Measurements from ENCODE around the gene ELOVL3. TPM values are rescaled to one million over a fixed set of nuclear protein-coding genes. Genes with fewer than 3 reads are reported as not detected.

The ELOVL3 gene
- total and polyA plus RNA-seq, 9 of the 15 experiments (the other 6 are each of a cell fraction or from before 2014, with no cell fraction given) = 0.32 to 3.3 (median 0.87) TPM

DNA sequence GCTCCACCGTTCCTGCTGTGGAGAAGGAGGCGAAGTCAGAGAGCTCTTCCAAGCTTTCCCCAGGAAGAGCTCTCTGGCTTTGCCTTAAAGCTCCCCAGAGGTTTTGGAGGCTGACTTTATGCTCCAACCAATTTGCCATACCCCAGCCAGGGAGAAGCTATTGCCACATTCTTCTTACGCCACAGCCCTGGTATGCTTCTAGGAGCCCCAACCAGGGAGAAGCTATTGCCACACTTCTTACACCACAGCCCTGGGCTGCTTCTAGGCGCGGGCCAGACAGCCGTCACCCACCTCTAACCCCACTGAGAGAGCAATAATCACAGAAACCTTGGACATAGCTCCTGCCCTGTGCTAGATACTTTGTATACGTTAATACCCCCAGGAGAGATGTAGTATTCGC lies 951 bp downstream of the ELOVL3 start:
- Histone ChIP-seq H3K9ac (ENCODE audit: insufficient read depth in 1 of 2, low read depth in 2 of 2, low read length in 2 of 2) (no peak overlapping the region), H3K9me1 (ENCODE audit: control insufficient read depth, insufficient read depth, low read length) (no peaks in the 10 kb centered on the region), H3K4me3 (no peak overlapping the region), H3K79me2 (ENCODE audit: control insufficient read depth, insufficient read depth, low read length) (no peaks in the 10 kb centered on the region), H3K4me2 (ENCODE audit: insufficient read depth, low read length) (peak overlapping the region; percentile 75; the same call in 1 of the 2 replicates), H3K9me3 (replicated peaks; ENCODE audit: control insufficient read depth, insufficient read depth, low read depth, low read length) (no peaks in the 10 kb centered on the region), H3K36me3 (ENCODE audit: control insufficient read depth, insufficient read depth, low read length) (no peaks in the 10 kb centered on the region), H3K4me1 (replicated peaks in 1 of 2; ENCODE audit: control insufficient read depth in 2 of 2, insufficient read depth in 2 of 2, low read length in 2 of 2) (peaks cover 11 to 34% of the 10 kb centered on the region in 2 experiments; a peak in 4 of 5 replicates), H3K27me3 (ENCODE audit: control insufficient read depth in 2 of 2, insufficient read depth in 2 of 2, low read length in 2 of 2) (peaks cover 0 to 5% of the 10 kb centered on the region in 2 experiments; a peak in 1 of 5 replicates), H2AFZ (ENCODE audit: low read depth, low read length) (no peak overlapping the region), H3K27ac (ENCODE audit: extremely low read depth, low read depth, low read length) (no peak overlapping the region), H4K20me1 (replicated peaks; ENCODE audit: control insufficient read depth, insufficient read depth, low read length) (no peaks in the 10 kb centered on the region)
- WGBS (ENCODE audit: insufficient coverage, low coverage, missing lambda C conversion rate) = 45% methylated on average over 7 of the region's 8 CpGs
- CTCF ChIA-PET (ENCODE audit: low intra/inter-chr PET ratio) = no interaction called here
- POLR2A ChIA-PET = interaction anchor here (0.6 to 1.7 kb wide), 5 partner anchors 10 to 123 kb away, joined by 3 to 10 read pairs (median 4); partner anchors contain the start of gene PITX3
- FAIRE-seq (no peak), DNase-seq (ENCODE audit: extremely low read depth in 1 of 4, low spot score in 3 of 4) (no peak), ATAC-seq (no peak)
- in situ Hi-C loops (cut with MboI) (loop anchor here (5.0 to 25.0 kb wide), 2 partner anchors 120 to 360 kb away; no protein-coding TSS in a partner anchor), intact Hi-C loops (cut with micrococcal nuclease) (no loop called here)
- TF ChIP-seq PRPF4 (IDR thresholded peaks at IDR 0.05; ENCODE audit: insufficient read depth, low read depth, low read length, poor library complexity, severe bottlenecking) (no peak), CEBPB (tag; IDR thresholded peaks at IDR 0.05) (peak; percentile 54)
- TF ChIP-seq, protein P1, sequence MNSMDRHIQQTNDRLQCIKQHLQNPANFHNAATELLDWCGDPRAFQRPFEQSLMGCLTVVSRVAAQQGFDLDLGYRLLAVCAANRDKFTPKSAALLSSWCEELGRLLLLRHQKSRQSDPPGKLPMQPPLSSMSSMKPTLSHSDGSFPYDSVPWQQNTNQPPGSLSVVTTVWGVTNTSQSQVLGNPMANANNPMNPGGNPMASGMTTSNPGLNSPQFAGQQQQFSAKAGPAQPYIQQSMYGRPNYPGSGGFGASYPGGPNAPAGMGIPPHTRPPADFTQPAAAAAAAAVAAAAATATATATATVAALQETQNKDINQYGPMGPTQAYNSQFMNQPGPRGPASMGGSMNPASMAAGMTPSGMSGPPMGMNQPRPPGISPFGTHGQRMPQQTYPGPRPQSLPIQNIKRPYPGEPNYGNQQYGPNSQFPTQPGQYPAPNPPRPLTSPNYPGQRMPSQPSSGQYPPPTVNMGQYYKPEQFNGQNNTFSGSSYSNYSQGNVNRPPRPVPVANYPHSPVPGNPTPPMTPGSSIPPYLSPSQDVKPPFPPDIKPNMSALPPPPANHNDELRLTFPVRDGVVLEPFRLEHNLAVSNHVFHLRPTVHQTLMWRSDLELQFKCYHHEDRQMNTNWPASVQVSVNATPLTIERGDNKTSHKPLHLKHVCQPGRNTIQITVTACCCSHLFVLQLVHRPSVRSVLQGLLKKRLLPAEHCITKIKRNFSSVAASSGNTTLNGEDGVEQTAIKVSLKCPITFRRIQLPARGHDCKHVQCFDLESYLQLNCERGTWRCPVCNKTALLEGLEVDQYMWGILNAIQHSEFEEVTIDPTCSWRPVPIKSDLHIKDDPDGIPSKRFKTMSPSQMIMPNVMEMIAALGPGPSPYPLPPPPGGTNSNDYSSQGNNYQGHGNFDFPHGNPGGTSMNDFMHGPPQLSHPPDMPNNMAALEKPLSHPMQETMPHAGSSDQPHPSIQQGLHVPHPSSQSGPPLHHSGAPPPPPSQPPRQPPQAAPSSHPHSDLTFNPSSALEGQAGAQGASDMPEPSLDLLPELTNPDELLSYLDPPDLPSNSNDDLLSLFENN (IDR thresholded peaks at IDR 0.05; ENCODE audit: low read depth in 2 of 2, low read length in 2 of 2) = no peak
- no TSS peak for BruUV-seq (replicated peaks)

All from K562 (cell line).